Fibroblast of villous mesenchyme (primary cell): Measurements from ENCODE around the gene DPP10. TPM values are rescaled to one million over a fixed set of nuclear protein-coding genes. Genes with fewer than 3 reads are reported as not detected.

Source experiments
- DNase-seq: peaks from one replicate; pipeline ENCODE4 v3.0.0-alpha.2; 2010; ENCODE audit warnings: low read depth
- H3K4me3 ChIP-seq: 2 replicates; pipeline ENCODE4 v1.5.1; 2011; ENCODE audit warnings: low read depth, mild to moderate bottlenecking, low read length
- CTCF ChIP-seq: IDR thresholded peaks from 2 replicates; pipeline ENCODE4 v1.5.1; 2012; ENCODE audit warnings: low read depth, mild to moderate bottlenecking, low read length; ENCODE audit not compliant: insufficient read depth
- total RNA-seq: library from RNA; depleted of rRNA; stranded (reverse); fragments of >200 nt; gene quantifications from 2 replicates; pipeline ENCODE4 v1.2.3, GENCODE V29; 2012

Gene DPP10
- total RNA-seq, 1 donor, result under 0.01 TPM

DNA sequence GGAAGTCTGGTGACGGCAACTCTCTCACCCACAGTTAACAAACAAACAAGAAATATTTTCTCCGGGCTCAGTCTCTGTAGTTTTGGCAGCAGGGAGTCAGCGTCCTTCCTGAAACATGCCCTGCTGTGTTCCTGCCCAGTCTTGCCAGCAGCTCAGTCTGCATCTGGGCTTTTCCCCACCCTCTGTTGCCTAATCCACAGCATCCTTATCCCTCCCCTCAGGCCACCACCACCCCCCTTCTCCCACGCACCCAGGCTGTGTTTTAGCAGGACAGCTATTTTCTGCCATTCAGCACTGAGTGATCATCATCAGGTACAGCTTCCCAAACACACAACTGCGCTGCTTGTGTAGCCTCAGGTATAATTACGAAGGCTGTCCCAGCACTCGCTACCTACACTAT lies 168.2 kb downstream of the DPP10 start:
- no peak overlapping the region for H3K4me3 ChIP-seq
- DNase-seq, result no peak
- TF ChIP-seq CTCF, result no peak

GRCh38 chr2:114614592-114614991 lies 172.2 kb downstream of the DPP10 start:
- H3K4me3 ChIP-seq, result no peak overlapping the region
- DNase-seq, result no peak
- TF ChIP-seq CTCF, result no peak

DNA sequence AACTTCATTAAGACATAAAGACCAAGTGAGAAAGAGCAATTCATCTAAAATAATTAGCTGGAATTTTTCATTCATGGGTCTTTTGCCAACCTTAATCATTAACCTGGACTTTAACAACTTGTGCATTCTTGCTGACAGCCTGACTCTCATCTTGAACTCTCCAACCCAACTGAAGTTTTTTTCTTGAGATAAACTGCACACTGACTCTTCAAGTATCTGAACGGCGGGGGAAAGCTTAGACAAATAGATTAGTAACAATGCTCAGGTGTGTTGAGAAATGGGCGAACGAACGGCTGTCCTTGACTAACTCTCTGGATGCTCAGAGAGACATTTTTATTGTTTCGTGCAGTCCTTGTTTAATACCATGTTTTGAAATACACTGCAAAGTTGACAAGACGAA lies 186.0 kb downstream of the DPP10 start:
- no peak overlapping the region for H3K4me3 ChIP-seq
- DNase-seq, result no peak
- TF ChIP-seq CTCF, result no peak

DNA sequence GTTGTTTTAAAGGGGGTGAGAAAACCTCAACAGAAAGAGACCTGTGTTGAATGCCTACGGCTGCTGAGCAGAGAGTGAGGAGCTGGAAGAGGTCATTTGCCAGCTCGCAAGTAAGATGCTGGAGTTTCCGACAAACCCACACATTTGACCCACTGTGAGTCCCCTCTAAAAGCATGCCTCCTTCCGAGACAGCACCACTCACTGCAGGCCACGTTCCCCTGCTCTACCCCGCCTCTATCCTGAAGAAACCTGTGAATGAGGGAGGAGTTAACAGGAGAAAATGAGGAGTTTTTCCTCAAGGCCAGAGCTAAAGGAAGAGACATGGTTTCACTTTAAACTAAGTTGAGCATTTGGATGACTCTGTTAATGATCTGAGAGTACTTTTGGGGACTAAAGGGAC lies 188.7 kb downstream of the DPP10 start:
- H3K4me3 ChIP-seq, result no peak overlapping the region
- TF ChIP-seq CTCF, result no peak

GRCh38 chr2:114642166-114642770 lies 199.8 kb downstream of the DPP10 start:
- H3K4me3 ChIP-seq, result no peak overlapping the region
- DNase-seq, result no peak
- no peak for TF ChIP-seq CTCF

More for the DNA sequence above, 188.7 kb downstream of the DPP10 start:
- no peak for DNase-seq

DNA sequence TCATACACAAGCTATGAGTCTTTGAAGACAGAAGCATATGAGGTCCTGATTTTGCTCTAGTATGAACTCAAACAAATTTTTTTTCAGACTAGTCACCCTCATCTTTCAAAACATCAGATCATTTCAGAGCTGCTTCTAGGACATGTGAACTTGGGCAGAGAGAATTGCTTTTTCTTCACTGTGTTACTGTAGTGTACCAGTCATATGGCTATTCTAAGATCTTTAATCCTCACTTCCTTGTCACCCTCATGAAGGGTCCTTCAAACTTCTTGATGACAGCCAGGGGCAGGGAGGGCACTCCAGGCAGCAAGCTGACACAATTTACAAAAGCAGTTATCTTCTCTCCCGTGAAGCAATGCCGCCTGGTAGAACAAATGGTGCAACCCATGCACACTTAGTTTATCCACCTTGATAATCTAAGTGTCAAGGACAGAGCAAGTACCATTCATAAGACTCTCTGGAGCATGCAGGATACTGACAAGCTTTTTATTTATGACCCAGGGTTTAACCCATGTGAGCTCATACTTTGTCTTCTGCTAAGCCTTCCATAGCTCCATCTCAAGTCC lies 200.6 kb downstream of the DPP10 start:
- H3K4me3 ChIP-seq, result no peak overlapping the region
- TF ChIP-seq CTCF, result no peak
- no peak for DNase-seq

GRCh38 chr2:114651933-114652332 lies 209.5 kb downstream of the DPP10 start:
- no peak overlapping the region for H3K4me3 ChIP-seq
- no peak for TF ChIP-seq CTCF
- DNase-seq, result no peak
